H1 (cell line): ENCODE measurements around the gene LYZL4. TPM values are rescaled to one million over a fixed set of nuclear protein-coding genes. Genes with fewer than 3 reads are reported as not detected.

ENCODE experiments used
- CTCF ChIA-PET: fragments of 300-600 bp; sonication (Branson Sonifier 250); formaldehyde crosslinking; loops from one replicate; lab custom pipeline; 2021; ENCODE audit not compliant: partially characterized antibody; lab: Charles Lee
- POLR2A ChIA-PET: fragments of 300-600 bp; sonication (Branson Sonifier 250); formaldehyde crosslinking; loops from one replicate; lab custom pipeline; 2021; ENCODE audit warnings: inconsistent platforms; ENCODE audit not compliant: partially characterized antibody; lab: Charles Lee
- DNase-seq, 2 experiments: peaks; one replicate each; pipeline versions ENCODE4 v3.0.0 to v3.0.0-alpha.2; 2010 to 2022; ENCODE audit warnings: low spot score in 2 of 2, low read depth in 1 of 2, mixed read lengths in 1 of 2
- FAIRE-seq: peaks from 2 replicates; lab custom pipeline; 2011; peaks lifted over from hg19 to GRCh38; lab: Jason Lieb, UNC
- H2AFZ ChIP-seq: 2 replicates; pipeline ENCODE4 v1.8.1; 2012; ENCODE audit warnings: low read length, inconsistent platforms
- H2AK5ac ChIP-seq: 2 replicates; pipeline ENCODE4 v1.6.1; 2013; ENCODE audit warnings: low read depth, low read length
- H2BK120ac ChIP-seq: replicated peaks from 2 replicates; pipeline ENCODE3; 2013; ENCODE audit warnings: low read depth, low read length, inconsistent platforms
- H2BK12ac ChIP-seq: 2 replicates; pipeline ENCODE4 v1.6.1; 2013; ENCODE audit warnings: low read depth, low read length
- H2BK15ac ChIP-seq: 2 replicates; pipeline ENCODE4 v1.6.1; 2013; ENCODE audit warnings: low read length
- H2BK20ac ChIP-seq: 2 replicates; pipeline ENCODE4 v1.6.1; 2013; ENCODE audit warnings: low read length
- H2BK5ac ChIP-seq: 2 replicates; pipeline ENCODE4 v1.6.1; 2013; ENCODE audit warnings: low read depth, low read length
- H3K14ac ChIP-seq: 2 replicates; pipeline ENCODE4 v1.6.1; 2013; ENCODE audit warnings: inconsistent platforms; ENCODE audit not compliant: insufficient read length
- H3K18ac ChIP-seq: 2 replicates; pipeline ENCODE4 v1.6.1; 2013; ENCODE audit warnings: low read length; ENCODE audit errors: extremely low read depth
- H3K23ac ChIP-seq: 2 replicates; pipeline ENCODE4 v1.6.1; 2013; ENCODE audit warnings: inconsistent platforms; ENCODE audit not compliant: insufficient read length
- H3K23me2 ChIP-seq: 2 replicates; pipeline ENCODE4 v1.6.1; 2013; ENCODE audit warnings: low read depth, low read length
- H3K27ac ChIP-seq: 2 replicates; pipeline ENCODE4 v1.6.1; 2011; ENCODE audit warnings: low read depth, low read length, inconsistent platforms
- H3K27me3 ChIP-seq, 4 experiments: replicated peaks in 1 of 4; 1 replicate in 1 of 4; 2 replicates in 3 of 4; pipeline versions ENCODE4 v1.6.1 to v1.8.1; 2011 to 2013; ENCODE audit warnings: low read length in 3 of 4, mild to moderate bottlenecking in 3 of 4, inconsistent platforms in 2 of 4, mixed read lengths in 2 of 4, moderate library complexity in 1 of 4; ENCODE audit not compliant: control insufficient read depth in 3 of 4, insufficient read depth in 3 of 4; ENCODE audit errors: extremely low read depth in 1 of 4
- H3K36me3 ChIP-seq, 4 experiments: 2 replicates each; pipeline versions ENCODE4 v1.6.1 to v1.8.1; 2011 to 2013; ENCODE audit warnings: mild to moderate bottlenecking in 4 of 4, low read length in 3 of 4, moderate library complexity in 2 of 4, control low read depth in 1 of 4, inconsistent platforms in 1 of 4; ENCODE audit not compliant: insufficient read depth in 4 of 4, control insufficient read depth in 2 of 4
- H3K4ac ChIP-seq: replicated peaks from 2 replicates; pipeline ENCODE3; 2013; ENCODE audit warnings: low read length, low read depth, mixed read lengths, inconsistent platforms; ENCODE audit not compliant: insufficient read length
- H3K4me1 ChIP-seq, 4 experiments: replicated peaks in 1 of 4; 1 replicate in 1 of 4; 2 replicates in 3 of 4; pipeline versions ENCODE4 v1.6.1 to v1.8.1; 2011 to 2013; ENCODE audit warnings: low read length in 3 of 4, inconsistent platforms in 2 of 4, mixed read lengths in 1 of 4; ENCODE audit not compliant: insufficient read depth in 4 of 4, control insufficient read depth in 3 of 4
- H3K4me2 ChIP-seq, 2 experiments: 2 replicates each; pipeline versions ENCODE4 v1.6.1 to v1.8.1; 2011 to 2013; ENCODE audit warnings: low read depth in 2 of 2, low read length in 2 of 2, control low read depth in 1 of 2, inconsistent platforms in 1 of 2, mild to moderate bottlenecking in 1 of 2; ENCODE audit not compliant: insufficient read depth in 1 of 2
- H3K4me3 ChIP-seq, 4 experiments: fragments of 200-600, 300-600 bp in 1 of 4; sonication (generic), shearing (Covaris generic), sonication (Bioruptor Twin) in 1 of 4; 2 replicates each; pipeline versions ENCODE4 v1.5.1 to v1.8.1; 2011 to 2016; ENCODE audit warnings: low read length in 4 of 4, low read depth in 3 of 4, control low read depth in 2 of 4, inconsistent platforms in 2 of 4, mild to moderate bottlenecking in 2 of 4, mixed read lengths in 1 of 4, moderate library complexity in 1 of 4; ENCODE audit not compliant: insufficient read depth in 2 of 4; ENCODE audit errors: extremely low read depth in 1 of 4
- H3K56ac ChIP-seq: replicated peaks from 2 replicates; pipeline ENCODE3; 2013; ENCODE audit warnings: low read depth, mild to moderate bottlenecking, mixed read lengths, low read length, inconsistent platforms; ENCODE audit not compliant: insufficient read length
- H3K79me1 ChIP-seq: 2 replicates; pipeline ENCODE4 v1.6.1; 2013; ENCODE audit warnings: low read depth, low read length, control low read depth
- H3K79me2 ChIP-seq, 2 experiments: 2 replicates each; pipeline versions ENCODE4 v1.6.1 to v1.8.1; 2012 to 2013; ENCODE audit warnings: low read length in 2 of 2, mild to moderate bottlenecking in 2 of 2, inconsistent platforms in 1 of 2; ENCODE audit not compliant: insufficient read depth in 2 of 2, control insufficient read depth in 1 of 2
- H3K9ac ChIP-seq, 4 experiments: replicated peaks in 1 of 4; 1 replicate in 1 of 4; 2 replicates in 3 of 4; pipeline versions ENCODE4 v1.6.1 to v1.8.1; 2011 to 2013; ENCODE audit warnings: low read depth in 3 of 4, low read length in 3 of 4, control low read depth in 2 of 4, mild to moderate bottlenecking in 2 of 4, moderate library complexity in 2 of 4, inconsistent platforms in 1 of 4; ENCODE audit errors: extremely low read depth in 1 of 4
- H3K9me3 ChIP-seq, 2 experiments: 2 replicates each; pipeline versions ENCODE4 v1.6.1 to v1.8.1; 2012 to 2013; ENCODE audit warnings: mild to moderate bottlenecking in 2 of 2, moderate library complexity in 2 of 2, control low read depth in 1 of 2, inconsistent platforms in 1 of 2, low read depth in 1 of 2, low read length in 1 of 2, mixed read lengths in 1 of 2; ENCODE audit not compliant: insufficient read depth in 2 of 2
- H4K20me1 ChIP-seq, 2 experiments: replicated peaks in 1 of 2; 2 replicates each; pipeline versions ENCODE3 to v1.8.1; 2011 to 2013; ENCODE audit warnings: inconsistent platforms in 2 of 2, low read length in 2 of 2, mild to moderate bottlenecking in 1 of 2; ENCODE audit not compliant: insufficient read depth in 2 of 2, control insufficient read depth in 1 of 2
- H4K5ac ChIP-seq: 2 replicates; pipeline ENCODE4 v1.6.1; 2013; ENCODE audit warnings: low read length, low read depth, mixed read lengths, inconsistent platforms; ENCODE audit not compliant: insufficient read length
- H4K8ac ChIP-seq: 2 replicates; pipeline ENCODE4 v1.8.0; 2013; ENCODE audit warnings: mild to moderate bottlenecking, moderate library complexity, low read length, inconsistent platforms; ENCODE audit not compliant: insufficient read depth; ENCODE audit errors: extremely low read depth
- H4K91ac ChIP-seq: replicated peaks from 2 replicates; pipeline ENCODE3; 2013; ENCODE audit warnings: low read length, mixed read lengths, inconsistent platforms; ENCODE audit not compliant: insufficient read length
- JUND ChIP-seq: IDR thresholded peaks from 2 replicates; pipeline ENCODE4 v1.6.1; 2011; ENCODE audit warnings: mild to moderate bottlenecking, improper control_type of control experiment, low read length
- SP2 ChIP-seq: IDR thresholded peaks from 2 replicates; pipeline ENCODE4 v1.6.1; 2012; ENCODE audit warnings: mild to moderate bottlenecking, low read length, inconsistent platforms
- USF2 ChIP-seq: IDR thresholded peaks from 2 replicates; pipeline ENCODE4 v1.6.1; 2011; ENCODE audit warnings: low read length, improper control_type of control experiment
- WGBS, 2 experiments: shearing (Covaris generic) in 1 of 2; methylation state at CpG; one replicate each; pipeline versions ENCODE4 v1.1.6 to v1.1.7; 2013 to 2015; ENCODE audit warnings: low lambda C conversion rate in 2 of 2, mixed read lengths in 2 of 2, inconsistent platforms in 1 of 2, low coverage in 1 of 2, missing lambda C conversion rate in 1 of 2; ENCODE audit not compliant: insufficient replicate concordance in 2 of 2, insufficient coverage in 1 of 2, insufficient read length in 1 of 2; ENCODE audit errors: extremely low coverage in 1 of 2, missing lambda C conversion rate in 1 of 2; 5-methylcytosine and 5-hydroxymethylcytosine counted together
- polyA plus RNA-seq, 7 experiments: library from polyadenylated mRNA; depleted of rRNA in 3 of 7; stranded (reverse) in 5 of 7; unstranded in 2 of 7; fragments of >200 nt in 5 of 7; fragments of 200-250 nt in 2 of 7; gene quantifications; 1 replicate in 5 of 7; 2 replicates in 1 of 7; 4 replicates in 1 of 7; pipeline versions ENCODE4 v1.2.1 to v1.2.3, GENCODE V29; 2011 to 2013; ENCODE audit warnings: missing spikeins in 2 of 7, mixed read lengths in 2 of 7
- total RNA-seq: library from RNA; stranded (reverse); fragmentation: NEBNext Ultra II Directional; extraction: Animal tissue kit (Norgen Biotek cat#: 25700); gene quantifications from 2 replicates; pipeline ENCODE4 v1.2.1, GENCODE V29; 2021

LYZL4 gene
- total and polyA plus RNA-seq, 2 of the 8 experiments (the other 6 are each of a cell fraction or from before 2014, with no cell fraction given), result not detected

- H2BK120ac ChIP-seq, result no peak overlapping the region
- peak; percentile 91 for FAIRE-seq
- no peaks in the 10 kb centered on the region for H3K79me1 ChIP-seq
- no peak overlapping the region for H3K9ac ChIP-seq
- H2BK5ac ChIP-seq, result no peak overlapping the region
- H3K56ac ChIP-seq, result no peak overlapping the region
- no peak overlapping the region for H3K18ac ChIP-seq
- no peaks in the 10 kb centered on the region for H3K27me3 ChIP-seq
- no peak overlapping the region for H3K4me3 ChIP-seq
- H4K5ac ChIP-seq, result no peak overlapping the region
- H4K20me1 ChIP-seq, result no peaks in the 10 kb centered on the region
- H2AK5ac ChIP-seq, result no peak overlapping the region
- H2BK20ac ChIP-seq, result no peak overlapping the region
- POLR2A ChIA-PET, result interaction anchor here (0.5 to 1.1 kb wide), 2 partner anchors 43 to 197 kb away, joined by 3 read pairs; no protein-coding TSS in a partner anchor
- no peak overlapping the region for H4K8ac ChIP-seq
- H3K23ac ChIP-seq, result no peak overlapping the region
- H3K27ac ChIP-seq, result no peak overlapping the region
- CTCF ChIA-PET, result interaction anchor here (0.5 to 9.1 kb wide), 47 partner anchors 8 to 555 kb away, joined by 3 to 193 read pairs (median 4); partner anchors contain the start of gene VIPR1
- no peak overlapping the region for H2BK15ac ChIP-seq
- H4K91ac ChIP-seq, result no peak overlapping the region
- peak; percentile 80 to 98 for DNase-seq
- H3K4ac ChIP-seq, result no peak overlapping the region
- peaks cover 4 to 34% (median 23%) of the 10 kb centered on the region in 4 experiments; a peak in 6 of 7 replicates for H3K4me1 ChIP-seq
- no peak overlapping the region for H2BK12ac ChIP-seq
- H3K9me3 ChIP-seq, result peaks cover 0 to 3% of the 10 kb centered on the region in 2 experiments; a peak in 1 of 4 replicates
- no peak overlapping the region for H3K14ac ChIP-seq
- 33% methylated on average over 9 of the region's 9 CpGs; no CpG with 5 or more reads in 1 of the 2 experiments for WGBS, 2 experiments
- no peak overlapping the region for H3K4me2 ChIP-seq
- H2AFZ ChIP-seq, result no peak overlapping the region
- no peaks in the 10 kb centered on the region for H3K23me2 ChIP-seq
- H3K79me2 ChIP-seq, result 0 out of 4 replicates have a peak, but pooled peaks cover 0 to 3% of the 10 kb centered on the region in 2 experiments
- no peaks in the 10 kb centered on the region for H3K36me3 ChIP-seq
- TF ChIP-seq USF2 (no peak), JUND (peak; percentile 62; the same call in 1 of the 2 replicates), SP2 (no peak)
These were observed 33.5 kb upstream of the LYZL4 start for GRCh38 chr3:42443819-42444436.
